Gastrocnemius medialis (tissue), 4 donors: ENCODE measurements around the gene AUTS2.

Experiments used
- CTCF ChIP-seq, 5 experiments: fragments of 450-650 bp in 3 of 5; fragments of 200-600 bp in 2 of 5; sonication (generic) in 2 of 5; IDR thresholded peaks in 4 of 5; conservative IDR thresholded peaks in 1 of 5; 1 replicate in 4 of 5; 2 replicates in 1 of 5; pipeline ENCODE4 v1.5.1; 2016 to 2019; ENCODE audit warnings: antibody characterized with exemption in 5 of 5, mild to moderate bottlenecking in 3 of 5, moderate library complexity in 3 of 5
- POLR2A ChIP-seq, 2 donors: fragments of 450-650 bp; IDR thresholded peaks; one replicate each; pipeline ENCODE4 v1.6.1; 2017; ENCODE audit warnings: antibody characterized with exemption in 2 of 2, mild to moderate bottlenecking in 2 of 2, moderate library complexity in 2 of 2

- TF ChIP-seq CTCF (IDR thresholded peaks at IDR 0.05 in 4 of 5, conservative IDR thresholded peaks at IDR 0.05 in 1 of 5) (no peak), POLR2A (IDR thresholded peaks at IDR 0.05) (no peak)
Measured at GRCh38 chr7:70492625-70493024, 894.4 kb downstream of the AUTS2 start.
